Suprapubic skin (tissue), 4 donors: ENCODE measurements around the gene IL3. TPM values are rescaled to one million over a fixed set of nuclear protein-coding genes. Genes with fewer than 3 reads are reported as not detected.

Source experiments
- DNase-seq, 2 donors: peaks; one replicate each; pipeline ENCODE4 v3.0.0-alpha.2; 2019; ENCODE audit warnings: low spot score in 2 of 2
- H3K27ac ChIP-seq: fragments of 200-600 bp; sonication (generic); one replicate; pipeline ENCODE4 v1.5.1; 2019
- H3K27me3 ChIP-seq: fragments of 200-600 bp; sonication (generic); one replicate; pipeline ENCODE4 v1.5.1; 2019
- H3K36me3 ChIP-seq: fragments of 200-600 bp; sonication (generic); one replicate; pipeline ENCODE4 v1.5.1; 2019
- H3K4me1 ChIP-seq: fragments of 200-600 bp; sonication (generic); one replicate; pipeline ENCODE4 v1.5.1; 2019
- H3K4me3 ChIP-seq: fragments of 200-600 bp; sonication (generic); one replicate; pipeline ENCODE4 v1.5.1; 2019; ENCODE audit warnings: mild to moderate bottlenecking
- H3K9me3 ChIP-seq: fragments of 200-600 bp; sonication (generic); one replicate; pipeline ENCODE4 v1.5.1; 2019
- EP300 ChIP-seq: sonication (generic); formaldehyde crosslinking; IDR thresholded peaks from one replicate; pipeline ENCODE4 v1.6.1; 2017; ENCODE audit warnings: antibody characterized with exemption
- POLR2A ChIP-seq, 2 donors: fragments of 450-650 bp; IDR thresholded peaks; one replicate each; pipeline ENCODE4 v1.6.1; 2017; ENCODE audit warnings: antibody characterized with exemption in 2 of 2, mild to moderate bottlenecking in 2 of 2, moderate library complexity in 2 of 2
- POLR2AphosphoS5 ChIP-seq, 3 donors: sonication (generic); formaldehyde crosslinking; IDR thresholded peaks; one replicate each; pipeline ENCODE4 v1.6.1; 2017; ENCODE audit warnings: antibody characterized with exemption in 3 of 3
- WGBS: methylation state at CpG from one replicate; pipeline ENCODE4 v1.1.5; 2018; 5-methylcytosine and 5-hydroxymethylcytosine counted together
- total RNA-seq, 4 donors: library from RNA; depleted of rRNA; stranded (reverse); fragments of >200 nt; gene quantifications; one replicate each; pipeline ENCODE4 v1.1.0, GENCODE V29; 2016
- TF ChIP-seq, protein P1 (sequence below), 2 donors: fragments of 200-600 bp in 1 of 2; fragments of 450-650 bp in 1 of 2; sonication (generic) in 1 of 2; IDR thresholded peaks; one replicate each; pipeline ENCODE4 v1.5.1; 2016 to 2019; ENCODE audit warnings: antibody characterized with exemption in 2 of 2, mild to moderate bottlenecking in 1 of 2, moderate library complexity in 1 of 2

IL3 gene
- total RNA-seq, 4 donors from 2014 or later, result not detected

- no peak within 1 kb of the TSS for H3K4me3 ChIP-seq
- no peaks in the 10 kb centered on the region for H3K27me3 ChIP-seq
- no peaks in the 10 kb centered on the region for H3K9me3 ChIP-seq
- TF ChIP-seq POLR2AphosphoS5 (IDR thresholded peaks at IDR 0.05), result no peak
- no peak for TF ChIP-seq POLR2A (IDR thresholded peaks at IDR 0.05)
- no peak for TF ChIP-seq EP300
- TF ChIP-seq, protein P1, sequence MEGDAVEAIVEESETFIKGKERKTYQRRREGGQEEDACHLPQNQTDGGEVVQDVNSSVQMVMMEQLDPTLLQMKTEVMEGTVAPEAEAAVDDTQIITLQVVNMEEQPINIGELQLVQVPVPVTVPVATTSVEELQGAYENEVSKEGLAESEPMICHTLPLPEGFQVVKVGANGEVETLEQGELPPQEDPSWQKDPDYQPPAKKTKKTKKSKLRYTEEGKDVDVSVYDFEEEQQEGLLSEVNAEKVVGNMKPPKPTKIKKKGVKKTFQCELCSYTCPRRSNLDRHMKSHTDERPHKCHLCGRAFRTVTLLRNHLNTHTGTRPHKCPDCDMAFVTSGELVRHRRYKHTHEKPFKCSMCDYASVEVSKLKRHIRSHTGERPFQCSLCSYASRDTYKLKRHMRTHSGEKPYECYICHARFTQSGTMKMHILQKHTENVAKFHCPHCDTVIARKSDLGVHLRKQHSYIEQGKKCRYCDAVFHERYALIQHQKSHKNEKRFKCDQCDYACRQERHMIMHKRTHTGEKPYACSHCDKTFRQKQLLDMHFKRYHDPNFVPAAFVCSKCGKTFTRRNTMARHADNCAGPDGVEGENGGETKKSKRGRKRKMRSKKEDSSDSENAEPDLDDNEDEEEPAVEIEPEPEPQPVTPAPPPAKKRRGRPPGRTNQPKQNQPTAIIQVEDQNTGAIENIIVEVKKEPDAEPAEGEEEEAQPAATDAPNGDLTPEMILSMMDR (IDR thresholded peaks at IDR 0.05), result no peak
- no peaks in the 10 kb centered on the region for H3K36me3 ChIP-seq
- peaks cover 3% of the 10 kb centered on the region for H3K4me1 ChIP-seq
- no peak within 1 kb of the TSS for H3K27ac ChIP-seq
- no peak for DNase-seq
- 88% methylated on average over 8 of the region's 12 CpGs for WGBS
Measured at GRCh38 chr5:132073231-132074013, 13.0 kb downstream of the IL3 start, which contains the start of gene CSF2. CSF2 (plus strand) TSS chr5:132073789; CDS start chr5:132073824, 35 bp downstream.

DNA sequence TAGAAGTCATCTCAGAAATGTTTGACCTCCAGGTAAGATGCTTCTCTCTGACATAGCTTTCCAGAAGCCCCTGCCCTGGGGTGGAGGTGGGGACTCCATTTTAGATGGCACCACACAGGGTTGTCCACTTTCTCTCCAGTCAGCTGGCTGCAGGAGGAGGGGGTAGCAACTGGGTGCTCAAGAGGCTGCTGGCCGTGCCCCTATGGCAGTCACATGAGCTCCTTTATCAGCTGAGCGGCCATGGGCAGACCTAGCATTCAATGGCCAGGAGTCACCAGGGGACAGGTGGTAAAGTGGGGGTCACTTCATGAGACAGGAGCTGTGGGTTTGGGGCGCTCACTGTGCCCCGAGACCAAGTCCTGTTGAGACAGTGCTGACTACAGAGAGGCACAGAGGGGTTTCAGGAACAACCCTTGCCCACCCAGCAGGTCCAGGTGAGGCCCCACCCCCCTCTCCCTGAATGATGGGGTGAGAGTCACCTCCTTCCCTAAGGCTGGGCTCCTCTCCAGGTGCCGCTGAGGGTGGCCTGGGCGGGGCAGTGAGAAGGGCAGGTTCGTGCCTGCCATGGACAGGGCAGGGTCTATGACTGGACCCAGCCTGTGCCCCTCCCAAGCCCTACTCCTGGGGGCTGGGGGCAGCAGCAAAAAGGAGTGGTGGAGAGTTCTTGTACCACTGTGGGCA is 13.8 kb downstream of the IL3 start:
- DNase-seq, result no peak
- Histone ChIP-seq H3K36me3 (no peaks in the 10 kb centered on the region), H3K27ac (no peak overlapping the region), H3K9me3 (no peaks in the 10 kb centered on the region), H3K4me1 (peaks cover 3% of the 10 kb centered on the region), H3K27me3 (no peaks in the 10 kb centered on the region), H3K4me3 (no peak overlapping the region)
- TF ChIP-seq POLR2AphosphoS5 (IDR thresholded peaks at IDR 0.05) (no peak), POLR2A (IDR thresholded peaks at IDR 0.05) (no peak), EP300 (no peak)
- TF ChIP-seq, protein P1 (IDR thresholded peaks at IDR 0.05), result no peak
- 85% methylated on average over 4 of the region's 7 CpGs for WGBS

DNA sequence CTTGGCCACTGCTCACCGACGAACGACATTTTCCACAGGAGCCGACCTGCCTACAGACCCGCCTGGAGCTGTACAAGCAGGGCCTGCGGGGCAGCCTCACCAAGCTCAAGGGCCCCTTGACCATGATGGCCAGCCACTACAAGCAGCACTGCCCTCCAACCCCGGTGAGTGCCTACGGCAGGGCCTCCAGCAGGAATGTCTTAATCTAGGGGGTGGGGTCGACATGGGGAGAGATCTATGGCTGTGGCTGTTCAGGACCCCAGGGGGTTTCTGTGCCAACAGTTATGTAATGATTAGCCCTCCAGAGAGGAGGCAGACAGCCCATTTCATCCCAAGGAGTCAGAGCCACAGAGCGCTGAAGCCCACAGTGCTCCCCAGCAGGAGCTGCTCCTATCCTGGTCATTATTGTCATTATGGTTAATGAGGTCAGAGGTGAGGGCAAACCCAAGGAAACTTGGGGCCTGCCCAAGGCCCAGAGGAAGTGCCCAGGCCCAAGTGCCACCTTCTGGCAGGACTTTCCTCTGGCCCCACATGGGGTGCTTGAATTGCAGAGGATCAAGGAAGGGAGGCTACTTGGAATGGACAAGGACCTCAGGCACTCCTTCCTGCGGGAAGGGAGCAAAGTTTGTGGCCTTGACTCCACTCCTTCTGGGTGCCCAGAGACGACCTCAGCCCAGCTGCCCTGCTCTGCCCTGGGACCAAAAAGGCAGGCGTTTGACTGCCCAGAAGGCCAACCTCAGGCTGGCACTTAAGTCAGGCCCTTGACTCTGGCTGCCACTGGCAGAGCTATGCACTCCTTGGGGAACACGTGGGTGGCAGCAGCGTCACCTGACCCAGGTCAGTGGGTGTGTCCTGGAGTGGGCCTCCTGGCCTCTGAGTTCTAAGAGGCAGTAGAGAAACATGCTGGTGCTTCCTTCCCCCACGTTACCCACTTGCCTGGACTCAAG is 14.6 kb downstream of the IL3 start:
- 78% methylated on average over 12 of the region's 16 CpGs for WGBS
- no peak overlapping the region for H3K27ac ChIP-seq

GRCh38 chr5:132075719-132076077 is 15.2 kb downstream of the IL3 start:
- Histone ChIP-seq H3K4me3 (no peak overlapping the region), H3K27me3 (no peaks in the 10 kb centered on the region), H3K4me1 (peaks cover 3% of the 10 kb centered on the region), H3K27ac (no peak overlapping the region), H3K36me3 (no peaks in the 10 kb centered on the region), H3K9me3 (no peaks in the 10 kb centered on the region)
- 91% methylated on average over 2 of the region's 2 CpGs for WGBS
- TF ChIP-seq EP300 (no peak), POLR2A (IDR thresholded peaks at IDR 0.05) (no peak)
- TF ChIP-seq, protein P1 (IDR thresholded peaks at IDR 0.05), result no peak
- DNase-seq, result no peak

More for the DNA sequence above, 14.6 kb downstream of the IL3 start:
- Histone ChIP-seq H3K4me3 (no peak overlapping the region), H3K36me3 (no peaks in the 10 kb centered on the region), H3K9me3 (no peaks in the 10 kb centered on the region), H3K4me1 (peaks cover 3% of the 10 kb centered on the region), H3K27me3 (no peaks in the 10 kb centered on the region)
- no peak for DNase-seq
- TF ChIP-seq POLR2AphosphoS5 (IDR thresholded peaks at IDR 0.05) (no peak), POLR2A (IDR thresholded peaks at IDR 0.05) (no peak), EP300 (no peak)
- TF ChIP-seq, protein P1 (IDR thresholded peaks at IDR 0.05), result no peak
